Astrocyte (in vitro differentiated cells and primary cell): ENCODE measurements around the gene SLC26A2. TPM values are rescaled to one million over a fixed set of nuclear protein-coding genes. Genes with fewer than 3 reads are reported as not detected.

Experiments
- DNase-seq: peaks from one replicate; pipeline ENCODE4 v3.0.0-alpha.2; 2010; ENCODE audit warnings: low read depth
- FAIRE-seq: peaks from 2 replicates; lab custom pipeline; 2011; peaks lifted over from hg19 to GRCh38; lab: Jason Lieb, UNC
- H2AFZ ChIP-seq: 2 replicates; pipeline ENCODE4 v1.6.0; 2012; ENCODE audit warnings: low read depth, low read length, inconsistent platforms
- H3K27ac ChIP-seq: 2 replicates; pipeline ENCODE4 v1.5.1; 2011; ENCODE audit warnings: low read depth, low read length, inconsistent platforms
- H3K27me3 ChIP-seq: 2 replicates; pipeline ENCODE4 v1.6.0; 2011; ENCODE audit warnings: low read length, inconsistent platforms; ENCODE audit not compliant: insufficient read depth
- H3K36me3 ChIP-seq: 2 replicates; pipeline ENCODE4 v1.5.1; 2011; ENCODE audit warnings: low read length, inconsistent platforms; ENCODE audit not compliant: insufficient read depth
- H3K4me1 ChIP-seq: 2 replicates; pipeline ENCODE4 v1.5.1; 2011; ENCODE audit warnings: low read length, inconsistent platforms; ENCODE audit not compliant: insufficient read depth
- H3K4me2 ChIP-seq: 2 replicates; pipeline ENCODE4 v1.6.0; 2012; ENCODE audit warnings: low read length, inconsistent platforms
- H3K4me3 ChIP-seq: 2 replicates; pipeline ENCODE4 v1.5.1; 2011; ENCODE audit warnings: low read depth, mild to moderate bottlenecking, low read length, inconsistent platforms; ENCODE audit not compliant: insufficient read depth
- H3K79me2 ChIP-seq: 2 replicates; pipeline ENCODE4 v1.6.0; 2012; ENCODE audit warnings: mild to moderate bottlenecking, low read length, inconsistent platforms; ENCODE audit not compliant: insufficient read depth
- H3K9ac ChIP-seq: 2 replicates; pipeline ENCODE4 v1.6.0; 2012; ENCODE audit warnings: mild to moderate bottlenecking, low read length, inconsistent platforms
- H3K9me3 ChIP-seq: 2 replicates; pipeline ENCODE4 v1.5.1; 2012; ENCODE audit warnings: low read depth, mild to moderate bottlenecking, low read length, inconsistent platforms; ENCODE audit not compliant: insufficient read depth
- H4K20me1 ChIP-seq: 2 replicates; pipeline ENCODE4 v1.6.0; 2012; ENCODE audit warnings: low read length, inconsistent platforms; ENCODE audit not compliant: insufficient read depth
- H3K27ac Mint-ChIP-seq: one replicate; pipeline ENCODE4 v1.8.0; 2021; ENCODE audit warnings: mild to moderate bottlenecking, mixed read lengths; ENCODE audit not compliant: unreplicated experiment
- H3K27me3 Mint-ChIP-seq: one replicate; pipeline ENCODE4 v1.8.0; 2021; ENCODE audit warnings: low read depth, mixed read lengths; ENCODE audit not compliant: unreplicated experiment
- H3K36me3 Mint-ChIP-seq: one replicate; pipeline ENCODE4 v1.8.0; 2021; ENCODE audit warnings: low read depth, mixed read lengths; ENCODE audit not compliant: unreplicated experiment
- H3K4me1 Mint-ChIP-seq: one replicate; pipeline ENCODE4 v1.8.0; 2021; ENCODE audit warnings: low read depth, mixed read lengths; ENCODE audit not compliant: unreplicated experiment
- H3K4me3 Mint-ChIP-seq: one replicate; pipeline ENCODE4 v1.8.0; 2021; ENCODE audit warnings: mild to moderate bottlenecking, moderate library complexity, mixed read lengths; ENCODE audit not compliant: unreplicated experiment
- H3K9me3 Mint-ChIP-seq: one replicate; pipeline ENCODE4 v1.8.0; 2021; ENCODE audit warnings: mild to moderate bottlenecking, mixed read lengths; ENCODE audit not compliant: unreplicated experiment
- CTCF ChIP-seq: IDR thresholded peaks from 2 replicates; pipeline ENCODE4 v1.5.1; 2011; ENCODE audit warnings: low read depth, mild to moderate bottlenecking, inconsistent platforms, low read length, moderate library complexity; ENCODE audit not compliant: insufficient read depth
- EZH2 ChIP-seq: IDR thresholded peaks from 2 replicates; pipeline ENCODE4 v1.6.1; 2012; ENCODE audit warnings: mild to moderate bottlenecking, low read length, inconsistent platforms; ENCODE audit not compliant: insufficient read depth
- total RNA-seq: library from RNA; stranded (reverse); gene quantifications from 2 replicates; pipeline ENCODE4 v1.2.1, GENCODE V29; 2021

The SLC26A2 gene
- total RNA-seq, 1 donor from 2014 or later, result 19.8 TPM

DNA sequence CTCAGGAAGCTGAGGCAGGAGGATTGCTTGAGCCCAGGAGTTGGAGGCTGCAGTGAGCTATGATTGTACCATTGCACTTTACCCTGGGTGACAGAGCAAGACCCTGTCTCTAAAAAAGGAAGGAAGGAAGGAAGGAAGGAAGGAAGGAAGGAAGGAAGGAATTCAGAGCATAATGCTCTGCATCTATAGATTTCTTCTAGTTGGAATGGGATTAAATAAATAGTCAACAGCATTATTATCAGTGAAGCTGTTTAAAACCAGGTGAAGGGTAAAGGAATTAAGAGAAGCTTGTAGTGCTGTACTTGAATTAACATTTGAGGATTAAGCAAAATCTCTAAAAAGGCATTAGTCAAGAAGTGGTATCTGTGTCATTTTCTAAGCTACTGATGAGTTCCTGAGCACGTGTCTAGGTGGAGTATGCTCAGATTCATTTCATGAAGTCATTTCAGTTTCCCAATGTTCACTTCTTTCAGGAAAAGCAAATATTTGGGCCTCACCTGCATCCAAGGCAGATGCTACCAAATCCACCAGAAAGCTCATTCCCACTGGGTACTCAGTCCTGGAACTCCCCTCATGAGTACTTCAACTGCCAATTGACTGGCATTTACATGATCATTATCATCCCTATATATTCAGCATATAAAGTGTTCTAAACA lies 24.4 kb upstream of the SLC26A2 start:
- no peaks in the 10 kb centered on the region for H4K20me1 ChIP-seq
- no peak overlapping the region for H3K4me3 Mint-ChIP-seq
- peaks cover 35% of the 10 kb centered on the region for H3K4me1 ChIP-seq
- H3K27me3 ChIP-seq, result peaks cover 3% of the 10 kb centered on the region
- peaks cover 9% of the 10 kb centered on the region for H3K27me3 Mint-ChIP-seq
- no peaks in the 10 kb centered on the region for H3K36me3 Mint-ChIP-seq
- no peak overlapping the region for H2AFZ ChIP-seq
- DNase-seq (no peak), FAIRE-seq (no peak)
- H3K27ac ChIP-seq, result no peak overlapping the region
- no peak overlapping the region for H3K4me2 ChIP-seq
- no peak overlapping the region for H3K9ac ChIP-seq
- peaks cover 2% of the 10 kb centered on the region for H3K9me3 Mint-ChIP-seq
- H3K4me3 ChIP-seq, result no peak overlapping the region
- no peaks in the 10 kb centered on the region for H3K36me3 ChIP-seq
- no peaks in the 10 kb centered on the region for H3K79me2 ChIP-seq
- TF ChIP-seq EZH2 (no peak), CTCF (no peak)
- no peak overlapping the region for H3K27ac Mint-ChIP-seq
- H3K9me3 ChIP-seq, result no peaks in the 10 kb centered on the region
- H3K4me1 Mint-ChIP-seq, result peaks cover 30% of the 10 kb centered on the region

DNA sequence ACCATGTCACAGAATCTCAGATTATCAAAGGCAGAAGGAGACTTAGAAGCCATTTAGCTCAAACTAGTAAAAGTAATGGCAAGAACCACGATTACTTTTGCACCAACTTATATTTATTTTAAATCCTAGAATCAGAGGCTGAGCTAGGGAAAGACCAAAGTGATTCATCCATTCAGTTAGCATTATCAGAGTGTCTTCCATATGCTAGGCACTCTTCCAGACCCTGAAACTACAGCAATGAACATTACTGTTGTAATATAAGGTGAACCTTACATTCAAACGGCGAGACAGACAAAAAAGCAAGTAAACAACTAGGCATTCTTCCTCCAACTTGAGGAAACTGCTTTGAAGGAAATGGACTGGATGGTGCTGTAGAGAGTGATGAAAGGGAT lies 23.9 kb upstream of the SLC26A2 start:
- Histone ChIP-seq H3K4me1 (peaks cover 37% of the 10 kb centered on the region), H3K9me3 (no peaks in the 10 kb centered on the region), H3K4me3 (no peak overlapping the region), H3K4me2 (no peak overlapping the region), H3K27ac (no peak overlapping the region), H3K36me3 (no peaks in the 10 kb centered on the region), H4K20me1 (no peaks in the 10 kb centered on the region), H3K79me2 (no peaks in the 10 kb centered on the region), H2AFZ (no peak overlapping the region), H3K9ac (no peak overlapping the region), H3K27me3 (peaks cover 3% of the 10 kb centered on the region)
- H3K27me3 Mint-ChIP-seq, result peaks cover 9% of the 10 kb centered on the region
- peaks cover 2% of the 10 kb centered on the region for H3K9me3 Mint-ChIP-seq
- FAIRE-seq (no peak), DNase-seq (no peak)
- H3K36me3 Mint-ChIP-seq, result no peaks in the 10 kb centered on the region
- TF ChIP-seq EZH2 (no peak), CTCF (no peak)
- peaks cover 35% of the 10 kb centered on the region for H3K4me1 Mint-ChIP-seq
- no peak overlapping the region for H3K4me3 Mint-ChIP-seq
- no peak overlapping the region for H3K27ac Mint-ChIP-seq

GRCh38 chr5:149937610-149938009 lies 22.9 kb upstream of the SLC26A2 start:
- H3K4me3 ChIP-seq, result no peak overlapping the region
- H3K27ac Mint-ChIP-seq, result no peak overlapping the region
- H3K4me1 ChIP-seq, result peaks cover 37% of the 10 kb centered on the region
- H3K4me2 ChIP-seq, result peak overlapping the region; percentile 71
- TF ChIP-seq CTCF, result no peak
- no peak for TF ChIP-seq EZH2
- no peak overlapping the region for H2AFZ ChIP-seq
- peaks cover 38% of the 10 kb centered on the region for H3K4me1 Mint-ChIP-seq
- no peaks in the 10 kb centered on the region for H4K20me1 ChIP-seq
- peaks cover 2% of the 10 kb centered on the region for H3K9me3 Mint-ChIP-seq
- no peak overlapping the region for H3K4me3 Mint-ChIP-seq
- DNase-seq, result no peak
- peak overlapping the region; percentile 84 for H3K27ac ChIP-seq
- no peaks in the 10 kb centered on the region for H3K36me3 Mint-ChIP-seq
- FAIRE-seq, result no peak
- no peaks in the 10 kb centered on the region for H3K36me3 ChIP-seq
- no peaks in the 10 kb centered on the region for H3K79me2 ChIP-seq
- no peaks in the 10 kb centered on the region for H3K27me3 ChIP-seq
- peak overlapping the region; percentile 23 for H3K9ac ChIP-seq
- H3K9me3 ChIP-seq, result no peaks in the 10 kb centered on the region
- peaks cover 9% of the 10 kb centered on the region for H3K27me3 Mint-ChIP-seq
